ENCODE data around the gene ETAA1.

The ETAA1 gene

GRCh38 chr2:67451086-67451832 is 54.1 kb downstream of the ETAA1 start:
- Histone ChIP-seq H2AFZ (ENCODE audit: low read depth, low read length) (no peak overlapping the region), H3K36me3 (ENCODE audit: insufficient read depth, low read length) (no peaks in the 10 kb centered on the region), H3K9me3 (ENCODE audit: low read length) (no peaks in the 10 kb centered on the region), H3K4me3 (ENCODE audit: low read length) (no peak overlapping the region), H3K4me1 (ENCODE audit: insufficient read depth, low read length) (no peaks in the 10 kb centered on the region), H3K27me3 (ENCODE audit: insufficient read depth, low read length) (peaks cover 3% of the 10 kb centered on the region)

- H3K4me3 ChIP-seq (ENCODE audit: low read length) = no peak overlapping the region
- no peaks in the 10 kb centered on the region for H3K4me1 ChIP-seq (ENCODE audit: insufficient read depth, low read length)
- no peak overlapping the region for H2AFZ ChIP-seq (ENCODE audit: low read depth, low read length)
- H3K36me3 ChIP-seq (ENCODE audit: insufficient read depth, low read length) = no peaks in the 10 kb centered on the region
- peaks cover 3% of the 10 kb centered on the region for H3K27me3 ChIP-seq (ENCODE audit: insufficient read depth, low read length)
- no peaks in the 10 kb centered on the region for H3K9me3 ChIP-seq (ENCODE audit: low read length)
Measured at GRCh38 chr2:67453310-67453709, 56.2 kb downstream of the ETAA1 start.

- H3K4me3 ChIP-seq (ENCODE audit: low read length) = no peak overlapping the region
- H3K27me3 ChIP-seq (ENCODE audit: insufficient read depth, low read length) = peaks cover 3% of the 10 kb centered on the region
- no peak overlapping the region for H2AFZ ChIP-seq (ENCODE audit: low read depth, low read length)
- no peaks in the 10 kb centered on the region for H3K9me3 ChIP-seq (ENCODE audit: low read length)
- no peaks in the 10 kb centered on the region for H3K36me3 ChIP-seq (ENCODE audit: insufficient read depth, low read length)
- H3K4me1 ChIP-seq (ENCODE audit: insufficient read depth, low read length) = no peaks in the 10 kb centered on the region
Measured at GRCh38 chr2:67455219-67456142, 58.3 kb downstream of the ETAA1 start.

- peaks cover 3% of the 10 kb centered on the region for H3K27me3 ChIP-seq (ENCODE audit: insufficient read depth, low read length)
- H3K36me3 ChIP-seq (ENCODE audit: insufficient read depth, low read length) = no peaks in the 10 kb centered on the region
- H3K9me3 ChIP-seq (ENCODE audit: low read length) = no peaks in the 10 kb centered on the region
- H3K4me3 ChIP-seq (ENCODE audit: low read length) = no peak overlapping the region
- H2AFZ ChIP-seq (ENCODE audit: low read depth, low read length) = no peak overlapping the region
- no peaks in the 10 kb centered on the region for H3K4me1 ChIP-seq (ENCODE audit: insufficient read depth, low read length)
Measured at GRCh38 chr2:67456428-67456827, 59.3 kb downstream of the ETAA1 start.

- Histone ChIP-seq H3K9me3 (ENCODE audit: low read length) (no peaks in the 10 kb centered on the region), H3K36me3 (ENCODE audit: insufficient read depth, low read length) (no peaks in the 10 kb centered on the region), H3K27me3 (ENCODE audit: insufficient read depth, low read length) (peaks cover 3% of the 10 kb centered on the region), H3K4me1 (ENCODE audit: insufficient read depth, low read length) (no peaks in the 10 kb centered on the region), H3K4me3 (ENCODE audit: low read length) (no peak overlapping the region), H2AFZ (ENCODE audit: low read depth, low read length) (no peak overlapping the region)
Measured at GRCh38 chr2:67457699-67458098, 60.6 kb downstream of the ETAA1 start.

GRCh38 chr2:67459761-67460160 is 62.6 kb downstream of the ETAA1 start:
- Histone ChIP-seq H2AFZ (ENCODE audit: low read depth, low read length) (no peak overlapping the region), H3K9me3 (ENCODE audit: low read length) (no peaks in the 10 kb centered on the region), H3K4me1 (ENCODE audit: insufficient read depth, low read length) (peaks cover 3% of the 10 kb centered on the region), H3K36me3 (ENCODE audit: insufficient read depth, low read length) (no peaks in the 10 kb centered on the region), H3K4me3 (ENCODE audit: low read length) (no peak overlapping the region), H3K27me3 (ENCODE audit: insufficient read depth, low read length) (peaks cover 3% of the 10 kb centered on the region)

Measured in neuron (in vitro differentiated cells).